IPS DF 6.9 (cell line): ENCODE data around the gene C18orf63.
"Not testable (repeated sequence)": the region's sequence is repeated elsewhere in the genome, so short reads cannot be mapped to it uniquely, and the experiment has no call there.

Experiments used
- DNase-seq: peaks from one replicate; pipeline ENCODE4 v3.0.0-alpha.2; 2013; ENCODE audit warnings: low read depth, low spot score
- H3K27ac ChIP-seq: one replicate; pipeline ENCODE4 v1.5.1; 2013; ENCODE audit warnings: low read length, control low read depth
- H3K27me3 ChIP-seq: 2 replicates; pipeline ENCODE4 v1.6.1; 2013; ENCODE audit warnings: mild to moderate bottlenecking, low read length; ENCODE audit not compliant: control insufficient read depth, insufficient read depth
- H3K36me3 ChIP-seq: 2 replicates; pipeline ENCODE4 v1.6.1; 2013; ENCODE audit warnings: low read length; ENCODE audit not compliant: control insufficient read depth, insufficient read depth
- H3K4me1 ChIP-seq: 2 replicates; pipeline ENCODE4 v1.6.1; 2013; ENCODE audit warnings: low read length; ENCODE audit not compliant: control insufficient read depth, insufficient read depth
- H3K4me3 ChIP-seq: 2 replicates; pipeline ENCODE4 v1.5.1; 2013; ENCODE audit warnings: mild to moderate bottlenecking, low read length
- H3K9me3 ChIP-seq: 2 replicates; pipeline ENCODE4 v1.6.1; 2013; ENCODE audit warnings: low read length, inconsistent platforms; ENCODE audit not compliant: control insufficient read depth, insufficient read depth
- WGBS: extraction: QIAGEN DNeasy Blood & Tissue Kit; methylation state at CpG from one replicate; pipeline ENCODE4 v1.1.7; 2013; ENCODE audit warnings: mixed read lengths, missing lambda C conversion rate; ENCODE audit not compliant: insufficient read length, insufficient coverage; 5-methylcytosine and 5-hydroxymethylcytosine counted together

The C18orf63 gene

GRCh38 chr18:74326231-74326630 is 10.6 kb downstream of the C18orf63 start:
- H3K36me3 ChIP-seq = no peaks in the 10 kb centered on the region
- no peaks in the 10 kb centered on the region for H3K27me3 ChIP-seq
- no CpG with 5 or more reads among the region's 2 CpGs for WGBS
- no peak overlapping the region for H3K27ac ChIP-seq
- DNase-seq = no peak
- H3K4me1 ChIP-seq = no peaks in the 10 kb centered on the region
- H3K9me3 ChIP-seq = no peaks in the 10 kb centered on the region
- H3K4me3 ChIP-seq = no peak overlapping the region

- no CpG with 5 or more reads among the region's 3 CpGs for WGBS
- H3K4me1 ChIP-seq, H3K4me3 ChIP-seq, H3K9me3 ChIP-seq, H3K36me3 ChIP-seq, H3K27ac ChIP-seq, H3K27me3 ChIP-seq, DNase-seq: not testable (repeated sequence)
Measured at GRCh38 chr18:74326791-74327190, 11.2 kb downstream of the C18orf63 start.

DNA sequence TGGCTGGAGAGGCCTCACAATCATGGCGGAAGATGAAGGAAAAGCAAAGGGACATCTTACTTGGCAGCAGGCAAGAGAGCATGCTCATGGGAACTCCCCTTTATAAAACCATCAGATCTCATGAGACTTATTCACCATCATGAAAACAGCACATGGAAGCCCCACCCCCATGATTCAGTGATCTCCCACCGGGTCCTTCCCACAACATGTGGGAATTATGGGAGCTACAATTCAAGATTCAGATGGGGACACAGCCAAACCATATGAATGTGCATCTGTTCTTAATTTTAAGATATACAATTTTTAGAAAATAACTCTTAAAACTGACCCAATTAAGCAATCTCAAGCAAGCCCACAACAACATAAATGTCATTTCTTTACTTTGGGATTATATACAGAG is 12.6 kb downstream of the C18orf63 start:
- DNase-seq = no peak
- H3K27me3 ChIP-seq = no peaks in the 10 kb centered on the region
- H3K4me1 ChIP-seq = no peaks in the 10 kb centered on the region
- no peaks in the 10 kb centered on the region for H3K36me3 ChIP-seq
- H3K9me3 ChIP-seq = no peaks in the 10 kb centered on the region
- H3K27ac ChIP-seq = no peak overlapping the region
- H3K4me3 ChIP-seq = no peak overlapping the region
- no CpG with 5 or more reads among the region's 2 CpGs for WGBS

GRCh38 chr18:74329688-74330205 is 14.1 kb downstream of the C18orf63 start:
- H3K27me3 ChIP-seq = no peaks in the 10 kb centered on the region
- H3K27ac ChIP-seq = no peak overlapping the region
- no peaks in the 10 kb centered on the region for H3K4me1 ChIP-seq
- H3K36me3 ChIP-seq = no peaks in the 10 kb centered on the region
- no peaks in the 10 kb centered on the region for H3K9me3 ChIP-seq
- no peak overlapping the region for H3K4me3 ChIP-seq
- no peak for DNase-seq
- WGBS = no CpG with 5 or more reads among the region's 1 CpG

- H3K36me3 ChIP-seq = no peaks in the 10 kb centered on the region
- no peaks in the 10 kb centered on the region for H3K4me1 ChIP-seq
- no peak overlapping the region for H3K27ac ChIP-seq
- no CpG with 5 or more reads among the region's 2 CpGs for WGBS
- DNase-seq = no peak
- H3K27me3 ChIP-seq = no peaks in the 10 kb centered on the region
- no peaks in the 10 kb centered on the region for H3K9me3 ChIP-seq
- H3K4me3 ChIP-seq = no peak overlapping the region
Measured at GRCh38 chr18:74331404-74331803, 15.8 kb downstream of the C18orf63 start.

DNA sequence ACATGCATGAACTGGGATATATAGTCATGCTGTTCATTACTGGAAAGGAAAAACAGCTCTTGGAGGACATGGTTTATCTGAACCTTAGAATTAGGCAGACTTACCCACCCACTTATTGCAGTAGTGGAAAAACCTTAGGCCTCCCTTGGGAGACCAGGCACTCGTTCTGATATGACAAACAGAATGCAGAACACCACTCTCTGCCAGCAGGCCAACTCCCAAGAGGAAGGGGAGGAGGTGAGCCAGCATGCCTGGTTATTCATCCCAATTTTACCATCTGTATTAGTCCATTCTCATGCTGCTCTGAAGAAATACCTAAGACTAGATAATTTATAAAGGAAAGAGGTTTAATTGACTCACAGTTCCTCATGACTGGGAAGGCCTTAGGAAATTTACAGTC is 17.5 kb downstream of the C18orf63 start:
- H3K9me3 ChIP-seq = no peaks in the 10 kb centered on the region
- H3K27ac ChIP-seq = no peak overlapping the region
- WGBS = no CpG with 5 or more reads among the region's 1 CpG
- H3K4me1 ChIP-seq = no peaks in the 10 kb centered on the region
- no peaks in the 10 kb centered on the region for H3K27me3 ChIP-seq
- no peak for DNase-seq
- no peak overlapping the region for H3K4me3 ChIP-seq
- H3K36me3 ChIP-seq = no peaks in the 10 kb centered on the region

DNA sequence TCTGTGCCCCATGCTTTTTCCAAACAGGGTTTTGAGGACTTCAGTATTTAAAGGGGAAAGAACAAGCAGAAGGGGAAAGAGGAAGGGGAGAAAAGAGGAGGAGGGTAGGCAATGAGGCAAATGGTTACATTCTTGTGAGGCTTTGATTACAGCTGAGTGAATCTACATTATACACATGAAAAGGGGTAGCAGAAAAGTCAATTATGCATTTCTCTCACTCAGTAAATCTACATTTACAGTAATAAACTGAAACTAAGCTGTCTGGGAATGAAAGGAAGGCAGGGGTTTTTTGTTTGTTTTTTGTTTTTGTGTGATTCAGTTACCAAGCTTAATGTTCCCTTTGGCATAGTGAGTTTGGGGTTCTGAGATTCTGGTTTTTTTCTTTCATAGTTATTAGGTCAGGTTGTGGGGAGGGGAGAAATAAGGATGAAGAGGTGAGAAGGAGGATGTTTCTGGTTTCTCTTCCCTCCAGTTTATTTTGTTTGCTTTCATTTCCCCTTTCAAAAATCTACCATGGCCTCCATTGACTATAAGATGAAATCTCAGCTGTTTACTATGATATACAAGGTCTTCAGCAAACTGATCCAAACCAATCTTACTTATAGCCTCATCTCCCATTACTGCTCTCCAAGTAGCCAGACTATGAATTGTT is 18.7 kb downstream of the C18orf63 start:
- Histone ChIP-seq H3K36me3 (no peaks in the 10 kb centered on the region), H3K4me1 (no peaks in the 10 kb centered on the region), H3K27ac (no peak overlapping the region), H3K4me3 (no peak overlapping the region), H3K9me3 (no peaks in the 10 kb centered on the region), H3K27me3 (no peaks in the 10 kb centered on the region)
- no peak for DNase-seq

DNA sequence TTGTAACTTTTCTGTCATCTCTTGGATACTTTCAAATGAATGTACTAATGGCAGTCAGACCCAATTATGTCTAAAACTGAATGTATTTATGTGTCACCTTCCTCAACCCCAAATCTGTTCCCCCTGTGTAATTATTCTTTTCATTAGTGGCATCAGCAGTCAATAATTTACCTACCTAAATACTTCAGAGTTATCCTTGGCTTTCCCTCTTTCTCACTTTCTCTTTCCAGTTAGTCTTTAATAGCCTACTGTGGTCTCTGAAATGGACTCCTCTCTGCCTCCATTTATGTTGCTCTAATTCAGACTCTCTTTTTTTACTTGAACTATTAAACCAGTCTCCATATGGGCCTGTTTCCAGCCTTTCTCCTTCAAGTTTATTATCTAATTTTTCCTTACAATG is 21.0 kb downstream of the C18orf63 start:
- no peak overlapping the region for H3K27ac ChIP-seq
- no peaks in the 10 kb centered on the region for H3K27me3 ChIP-seq
- H3K4me3 ChIP-seq = no peak overlapping the region
- H3K36me3 ChIP-seq = no peaks in the 10 kb centered on the region
- no peak for DNase-seq
- no peaks in the 10 kb centered on the region for H3K4me1 ChIP-seq
- H3K9me3 ChIP-seq = no peaks in the 10 kb centered on the region

DNA sequence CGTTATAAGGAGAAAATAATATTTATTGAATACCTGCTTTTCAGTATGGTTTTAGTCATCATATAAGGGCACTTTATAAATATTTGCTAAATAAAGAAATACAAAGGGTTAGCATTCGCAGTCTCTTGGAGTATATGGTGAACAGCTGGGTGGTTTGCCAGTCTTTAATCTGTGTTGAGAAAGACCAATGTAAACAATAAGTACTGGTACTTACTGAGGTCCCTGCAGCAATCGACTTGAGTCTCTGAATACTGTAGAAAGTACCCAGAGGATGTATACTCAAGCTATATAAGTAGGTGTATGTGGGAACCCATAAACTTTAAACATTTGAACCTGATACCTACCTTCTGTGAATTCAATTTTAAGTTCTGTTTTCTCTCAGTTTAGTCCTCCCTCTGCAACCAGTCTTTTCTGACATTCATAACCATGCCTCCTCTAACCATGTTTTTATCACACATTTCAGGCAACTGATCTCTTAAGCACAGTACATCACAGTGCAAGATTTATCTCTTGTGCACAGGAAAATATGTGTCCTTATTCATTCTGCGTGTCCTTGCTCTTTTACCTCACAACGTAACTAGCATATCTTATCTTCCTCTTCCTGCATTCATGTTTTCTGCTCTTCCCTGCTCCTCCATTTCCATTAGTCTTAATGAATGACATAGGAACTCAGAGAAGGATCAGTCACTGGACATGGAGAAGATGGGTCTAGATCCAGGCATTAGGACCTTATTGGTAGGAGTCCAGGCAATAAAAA is 21.7 kb downstream of the C18orf63 start:
- Histone ChIP-seq H3K27ac (no peak overlapping the region), H3K27me3 (no peaks in the 10 kb centered on the region), H3K9me3 (no peaks in the 10 kb centered on the region), H3K36me3 (no peaks in the 10 kb centered on the region), H3K4me1 (no peaks in the 10 kb centered on the region), H3K4me3 (no peak overlapping the region)
- no peak for DNase-seq
- WGBS = no CpG with 5 or more reads among the region's 5 CpGs

DNA sequence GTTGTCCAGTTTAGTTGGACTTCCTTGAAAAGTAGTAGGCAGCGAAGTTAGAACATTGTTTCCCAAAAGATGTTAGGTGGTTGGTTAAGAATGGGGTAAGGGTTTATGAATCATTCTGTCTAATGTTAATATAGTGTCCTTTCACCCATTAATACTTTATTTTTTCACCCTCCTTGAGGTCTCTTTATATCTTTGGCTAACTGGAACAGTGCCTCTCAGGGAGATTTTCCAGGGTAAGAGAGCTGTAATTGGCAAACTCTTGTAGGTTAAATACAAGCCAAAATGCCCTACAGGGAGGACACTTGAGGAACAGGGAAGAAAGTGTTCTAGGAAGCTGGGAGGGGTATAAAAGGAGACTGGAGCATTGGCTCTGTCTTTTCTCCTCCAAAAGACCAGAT is 22.3 kb downstream of the C18orf63 start:
- H3K27me3 ChIP-seq = no peaks in the 10 kb centered on the region
- no peak overlapping the region for H3K27ac ChIP-seq
- WGBS = no CpG with 5 or more reads among the region's 1 CpG
- no peak overlapping the region for H3K4me3 ChIP-seq
- H3K9me3 ChIP-seq = no peaks in the 10 kb centered on the region
- H3K4me1 ChIP-seq = no peaks in the 10 kb centered on the region
- no peaks in the 10 kb centered on the region for H3K36me3 ChIP-seq
- no peak for DNase-seq
